GM08714 (cell line): Measurements from ENCODE around the gene TRNP1.

Experiments
- H3K4me3 ChIP-seq: fragments of 200-500 bp; sonication (Bioruptor generic); 2 replicates; pipeline ENCODE4 v1.5.1; 2014; ENCODE audit warnings: mild to moderate bottlenecking, low read length, inconsistent platforms
- ZNF274 ChIP-seq: IDR thresholded peaks from 2 replicates; pipeline ENCODE4 v1.6.1; 2012; ENCODE audit warnings: mild to moderate bottlenecking, low read depth, low read length

The TRNP1 gene

DNA sequence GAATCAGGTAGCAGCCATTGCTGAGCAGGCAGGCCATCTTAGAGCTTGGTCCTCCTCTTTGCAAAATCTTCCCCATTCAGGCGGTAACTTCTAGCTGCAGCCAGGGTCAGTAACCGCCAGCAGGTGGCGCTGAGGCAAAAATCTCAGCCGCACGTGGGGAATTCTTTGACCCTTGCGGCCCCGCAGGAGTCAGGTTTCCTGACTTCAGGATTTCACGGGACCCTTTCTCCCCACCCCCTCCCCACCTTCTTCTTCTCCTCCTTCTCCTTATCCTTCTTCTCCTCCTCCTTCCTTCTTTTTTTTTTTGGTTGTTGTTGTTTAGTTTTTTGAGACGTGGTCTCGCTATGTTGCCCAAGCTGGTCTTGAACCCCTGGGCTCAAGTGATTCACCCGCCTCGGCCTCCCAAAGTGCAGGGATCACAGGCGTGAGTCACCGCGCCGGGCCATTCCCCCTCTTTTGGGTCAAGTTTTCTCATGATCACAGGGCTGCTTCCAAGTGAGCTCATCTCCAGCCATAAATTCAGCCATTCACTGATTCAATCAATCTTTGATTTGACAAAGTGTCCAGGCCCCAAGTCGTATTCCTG lies 52.6 kb downstream of the TRNP1 start:
- H3K4me3 ChIP-seq, result no peak overlapping the region
- no peak for TF ChIP-seq ZNF274

- H3K4me3 ChIP-seq, result no peak overlapping the region
- TF ChIP-seq ZNF274, result no peak
These were observed 54.4 kb downstream of the TRNP1 start for GRCh38 chr1:27047914-27048313.

GRCh38 chr1:27049100-27049499 lies 55.6 kb downstream of the TRNP1 start:
- no peak overlapping the region for H3K4me3 ChIP-seq
- no peak for TF ChIP-seq ZNF274

GRCh38 chr1:27049607-27050006 lies 56.1 kb downstream of the TRNP1 start:
- H3K4me3 ChIP-seq, result no peak overlapping the region
- no peak for TF ChIP-seq ZNF274
